Spinal cord (tissue), 10 donors: ENCODE results near the gene TTC28. TPM values are rescaled to one million over a fixed set of nuclear protein-coding genes. Genes with fewer than 3 reads are reported as not detected.

Experiments
- DNase-seq, 6 donors: peaks; one replicate each; pipeline versions ENCODE4 v3.0.0 to v3.0.0-alpha.2; 2013 to 2015; ENCODE audit warnings: low spot score in 6 of 6, low read depth in 4 of 6
- H3K27ac ChIP-seq: one replicate; pipeline ENCODE4 v1.5.1; 2013; ENCODE audit warnings: low read depth, low read length, control low read depth
- H3K27me3 ChIP-seq: one replicate; pipeline ENCODE4 v1.6.1; 2013; ENCODE audit warnings: low read length; ENCODE audit not compliant: control insufficient read depth, insufficient read depth
- H3K36me3 ChIP-seq: one replicate; pipeline ENCODE4 v1.6.1; 2013; ENCODE audit warnings: low read length; ENCODE audit not compliant: control insufficient read depth, insufficient read depth
- H3K4me1 ChIP-seq: one replicate; pipeline ENCODE4 v1.6.1; 2013; ENCODE audit warnings: low read length; ENCODE audit not compliant: control insufficient read depth, insufficient read depth
- H3K4me3 ChIP-seq: one replicate; pipeline ENCODE4 v1.5.1; 2013; ENCODE audit warnings: low read depth, low read length, control low read depth
- H3K9me3 ChIP-seq: one replicate; pipeline ENCODE4 v1.6.1; 2013; ENCODE audit warnings: low read length; ENCODE audit not compliant: control insufficient read depth, insufficient read depth
- WGBS: methylation state at CpG from one replicate; pipeline ENCODE4 v1.1.5; 2013; ENCODE audit warnings: missing lambda C conversion rate; ENCODE audit not compliant: insufficient coverage; 5-methylcytosine and 5-hydroxymethylcytosine counted together
- polyA plus RNA-seq, 2 donors: library from polyadenylated mRNA; unstranded; fragments of 120-200 nt; gene quantifications; one replicate each; pipeline ENCODE4 v1.2.1, GENCODE V29; 2013; ENCODE audit not compliant: insufficient read length in 2 of 2
- total RNA-seq, 2 donors: library from RNA; depleted of rRNA in 1 of 2; stranded (reverse); fragments of 120-200 nt in 1 of 2; fragments of >200 nt in 1 of 2; gene quantifications; one replicate each; pipeline versions ENCODE4 v1.2.3 to v1.2.4, GENCODE V29; 2013 to 2014
- donor health status: healthy.

TTC28 gene
- total and polyA plus RNA-seq, 4 donors, result 19.4 to 44.0 (median 30.4) TPM

DNA sequence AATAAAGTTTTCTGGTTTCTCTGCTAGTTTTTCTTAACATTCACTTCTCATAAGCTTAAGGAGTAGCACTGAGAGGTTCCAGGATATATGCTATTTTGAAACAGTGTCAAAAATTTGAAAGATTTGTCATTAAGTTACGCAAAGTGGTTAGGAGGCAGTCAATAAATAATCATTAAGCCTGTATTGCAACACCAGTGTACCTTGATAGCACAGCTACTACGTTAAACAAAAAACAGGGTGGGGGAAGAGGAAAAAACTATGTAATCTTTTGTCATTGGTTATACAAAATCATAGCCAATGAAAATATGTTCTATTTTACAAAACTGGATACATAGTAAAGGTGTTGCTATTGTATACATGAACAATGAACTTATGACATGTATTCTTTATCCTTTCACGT lies 730.2 kb downstream of the TTC28 start:
- H3K4me3 ChIP-seq, result no peak overlapping the region
- H3K27ac ChIP-seq, result no peak overlapping the region
- WGBS, result no CpG with 5 or more reads among the region's 3 CpGs
- H3K9me3 ChIP-seq, result no peaks in the 10 kb centered on the region
- H3K36me3 ChIP-seq, result no peaks in the 10 kb centered on the region
- no peaks in the 10 kb centered on the region for H3K4me1 ChIP-seq
- no peak for DNase-seq
- H3K27me3 ChIP-seq, result no peaks in the 10 kb centered on the region

DNA sequence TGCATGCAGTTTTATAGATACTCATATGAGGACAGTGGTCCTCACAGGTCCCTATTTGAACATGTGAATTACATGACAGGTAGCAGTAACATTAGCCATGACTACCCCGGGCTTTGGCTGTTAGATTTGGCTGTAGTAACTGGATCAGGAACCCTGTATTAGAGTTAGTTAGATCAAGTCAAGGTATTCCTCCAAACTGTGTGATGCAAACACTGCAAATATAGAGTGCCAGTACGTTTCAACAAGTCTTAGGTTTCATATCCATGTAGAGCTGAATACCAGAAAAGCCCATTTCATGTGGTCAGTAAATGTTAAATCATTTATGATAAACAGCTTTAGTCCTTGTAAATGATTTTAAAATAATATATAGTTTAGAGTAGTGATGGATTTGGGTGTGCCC lies 731.1 kb downstream of the TTC28 start:
- WGBS, result 100% methylated on average over 1 of the region's 2 CpGs
- H3K9me3 ChIP-seq, result no peaks in the 10 kb centered on the region
- H3K4me3 ChIP-seq, result no peak overlapping the region
- no peaks in the 10 kb centered on the region for H3K36me3 ChIP-seq
- H3K4me1 ChIP-seq, result no peaks in the 10 kb centered on the region
- H3K27ac ChIP-seq, result no peak overlapping the region
- no peaks in the 10 kb centered on the region for H3K27me3 ChIP-seq
- no peak for DNase-seq

DNA sequence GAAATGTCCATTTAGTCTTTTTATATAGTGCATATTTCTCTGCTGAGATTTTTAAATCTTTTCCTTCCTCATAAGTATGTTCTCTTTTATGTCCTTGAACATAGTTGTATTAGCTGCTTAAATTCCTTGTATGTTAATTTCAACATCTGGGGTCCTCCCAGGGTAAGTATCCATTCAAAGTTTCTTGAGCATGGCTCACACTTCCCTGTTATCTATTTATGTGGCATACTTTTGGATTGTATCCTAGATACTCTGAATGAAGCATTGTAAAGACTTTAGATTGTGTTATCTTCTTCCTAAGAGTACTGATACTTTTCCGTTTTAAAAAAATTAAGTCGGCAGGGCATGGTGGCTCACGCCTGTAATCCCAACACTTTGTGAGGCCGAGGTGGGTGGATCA lies 732.2 kb downstream of the TTC28 start:
- Histone ChIP-seq H3K9me3 (no peaks in the 10 kb centered on the region), H3K27me3 (no peaks in the 10 kb centered on the region), H3K27ac (no peak overlapping the region), H3K4me3 (no peak overlapping the region), H3K36me3 (no peaks in the 10 kb centered on the region), H3K4me1 (no peaks in the 10 kb centered on the region)
- DNase-seq, result no peak
- WGBS, result 96% methylated on average over 4 of the region's 4 CpGs

- DNase-seq, result no peak
- H3K27ac ChIP-seq, result no peak overlapping the region
- H3K4me1 ChIP-seq, result no peaks in the 10 kb centered on the region
- H3K36me3 ChIP-seq, result peaks cover 3% of the 10 kb centered on the region
- no peaks in the 10 kb centered on the region for H3K27me3 ChIP-seq
- no peaks in the 10 kb centered on the region for H3K9me3 ChIP-seq
- H3K4me3 ChIP-seq, result no peak overlapping the region
These were observed 738.5 kb downstream of the TTC28 start for GRCh38 chr22:27941143-27941542.

- no CpG with 5 or more reads among the region's 2 CpGs for WGBS
- Histone ChIP-seq H3K27ac (no peak overlapping the region), H3K9me3 (no peaks in the 10 kb centered on the region), H3K4me1 (no peaks in the 10 kb centered on the region), H3K4me3 (no peak overlapping the region), H3K27me3 (no peaks in the 10 kb centered on the region), H3K36me3 (peaks cover 3% of the 10 kb centered on the region)
- DNase-seq, result no peak
These were observed 742.2 kb downstream of the TTC28 start for GRCh38 chr22:27937453-27937852.

GRCh38 chr22:27935897-27936296 lies 743.7 kb downstream of the TTC28 start:
- no peaks in the 10 kb centered on the region for H3K9me3 ChIP-seq
- H3K4me3 ChIP-seq, result no peak overlapping the region
- peaks cover 3% of the 10 kb centered on the region for H3K36me3 ChIP-seq
- no peak overlapping the region for H3K27ac ChIP-seq
- H3K4me1 ChIP-seq, result no peaks in the 10 kb centered on the region
- WGBS, result 100% methylated on average over 1 of the region's 1 CpG
- no peaks in the 10 kb centered on the region for H3K27me3 ChIP-seq
- DNase-seq, result no peak

GRCh38 chr22:27934069-27934468 lies 745.6 kb downstream of the TTC28 start:
- Histone ChIP-seq H3K9me3 (no peaks in the 10 kb centered on the region), H3K4me1 (no peaks in the 10 kb centered on the region), H3K27me3 (no peaks in the 10 kb centered on the region), H3K27ac (no peak overlapping the region), H3K4me3 (no peak overlapping the region), H3K36me3 (peaks cover 3% of the 10 kb centered on the region)
- WGBS, result 93% methylated on average over 2 of the region's 5 CpGs
- DNase-seq, result no peak

GRCh38 chr22:27933186-27933983 lies 746.3 kb downstream of the TTC28 start:
- WGBS, result 96% methylated on average over 8 of the region's 9 CpGs
- no peak for DNase-seq
- Histone ChIP-seq H3K27ac (no peak overlapping the region), H3K4me1 (no peaks in the 10 kb centered on the region), H3K9me3 (no peaks in the 10 kb centered on the region), H3K27me3 (no peaks in the 10 kb centered on the region), H3K4me3 (no peak overlapping the region), H3K36me3 (no peaks in the 10 kb centered on the region)

DNA sequence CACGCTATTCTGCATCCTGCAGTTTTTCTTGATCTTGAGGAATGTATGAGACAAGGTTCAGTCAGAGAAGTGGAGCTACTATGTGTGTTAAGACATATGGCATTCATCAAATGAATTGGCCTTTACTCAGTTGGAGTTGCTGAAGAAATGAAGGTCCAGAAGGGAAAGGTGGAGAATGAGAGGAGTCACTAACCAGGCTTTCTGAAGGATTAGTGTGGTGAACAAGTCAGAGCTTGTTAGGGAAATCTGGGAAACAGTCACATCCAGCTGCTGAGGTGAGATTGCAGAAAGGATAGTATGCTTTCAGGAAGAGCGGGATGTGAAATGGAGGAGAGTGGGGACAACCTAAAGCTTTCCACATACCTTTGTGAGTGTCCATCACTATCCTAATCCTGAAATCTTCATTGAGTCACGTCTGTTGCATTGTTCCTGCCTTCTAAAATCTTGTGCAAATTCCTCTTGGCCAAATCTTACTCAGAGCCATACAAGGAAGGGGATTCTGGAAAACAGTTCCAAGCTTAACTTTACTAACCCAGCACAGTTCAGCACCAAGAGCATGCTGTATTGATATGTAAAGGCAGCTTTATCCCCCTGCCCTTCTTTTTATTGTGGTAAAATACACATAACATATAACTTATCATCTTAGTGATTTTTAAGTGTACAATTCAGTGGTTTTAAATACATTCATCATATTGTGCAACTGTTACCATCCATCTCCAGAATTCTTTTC lies 749.1 kb downstream of the TTC28 start:
- 100% methylated on average over 1 of the region's 3 CpGs for WGBS
- Histone ChIP-seq H3K27me3 (no peaks in the 10 kb centered on the region), H3K4me1 (no peaks in the 10 kb centered on the region), H3K36me3 (no peaks in the 10 kb centered on the region), H3K9me3 (no peaks in the 10 kb centered on the region), H3K4me3 (no peak overlapping the region), H3K27ac (no peak overlapping the region)
- DNase-seq, result no peak
